Activated T-cell treated with anti-CD3 and anti-CD28 coated beads for 24 hours (primary cell): ENCODE results near the gene SMIM23.

Source experiments
- DNase-seq: peaks from one replicate; pipeline ENCODE4 v3.0.0-alpha.2; 2020; ENCODE audit warnings: low read depth

SMIM23 gene

GRCh38 chr5:171820561-171820960, 34.9 kb downstream of the SMIM23 start:
- DNase-seq: no peak

DNA sequence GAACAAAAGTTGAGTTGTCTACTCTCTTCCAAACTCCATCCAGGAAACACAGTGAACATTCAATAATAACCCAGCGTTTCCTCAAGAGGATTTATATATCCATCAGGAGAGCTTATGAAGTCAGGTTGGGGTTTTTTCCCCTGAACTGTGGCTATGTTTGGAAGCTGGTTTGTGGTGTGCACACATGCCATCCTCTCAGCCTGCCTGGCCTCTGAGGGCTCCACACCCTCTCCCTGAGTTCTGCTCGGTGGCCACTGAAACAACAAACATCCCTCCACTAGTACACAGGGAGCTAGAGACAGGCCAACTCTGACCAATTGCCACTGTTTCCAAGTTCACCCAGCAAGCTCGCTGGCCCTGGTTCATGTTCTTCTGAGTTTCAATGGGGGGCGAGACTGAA, 35.7 kb downstream of the SMIM23 start:
- no peak for DNase-seq

DNA sequence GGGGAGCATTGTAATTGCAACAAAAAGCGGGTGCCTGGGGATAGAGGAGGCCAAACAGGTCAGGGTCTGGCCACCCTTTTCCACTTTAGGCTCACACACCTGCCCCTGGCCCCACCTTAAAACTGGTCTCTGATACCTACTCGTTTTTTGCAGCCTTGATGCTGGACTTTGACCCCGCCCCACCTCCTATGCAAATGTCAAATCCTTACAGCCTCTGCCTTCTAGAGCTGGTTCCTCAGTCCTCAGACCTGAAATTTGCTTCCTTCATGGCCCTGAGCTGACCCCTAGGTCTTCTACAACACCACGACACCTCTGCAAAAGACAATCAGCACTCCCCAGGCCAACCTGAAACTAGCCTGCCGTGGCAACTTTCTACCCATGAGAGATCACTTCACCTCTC, 37.7 kb downstream of the SMIM23 start:
- no peak for DNase-seq

- DNase-seq: no peak
Measured at GRCh38 chr5:171825051-171825450, 39.4 kb downstream of the SMIM23 start.

GRCh38 chr5:171826132-171826531, 40.5 kb downstream of the SMIM23 start:
- DNase-seq: no peak

DNA sequence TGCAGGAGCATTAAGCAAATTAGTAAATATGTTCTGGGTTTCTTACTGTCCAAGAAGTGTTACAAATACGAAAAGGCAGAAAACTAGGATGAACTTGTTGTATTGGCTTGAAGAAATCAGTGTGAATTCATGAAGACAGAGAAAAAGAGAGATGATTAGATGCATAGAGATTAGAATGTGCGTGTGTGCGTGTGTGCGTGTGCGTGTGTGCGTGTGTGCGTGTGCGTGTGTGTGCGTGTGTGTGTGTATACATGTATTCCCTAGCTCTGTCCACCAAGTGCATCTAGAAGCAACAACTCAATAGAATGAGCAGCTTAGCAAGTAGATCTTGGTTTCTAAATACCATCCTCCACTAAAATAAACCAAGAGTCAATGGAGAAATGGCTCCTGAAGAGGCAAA, 41.5 kb downstream of the SMIM23 start:
- no peak for DNase-seq

DNA sequence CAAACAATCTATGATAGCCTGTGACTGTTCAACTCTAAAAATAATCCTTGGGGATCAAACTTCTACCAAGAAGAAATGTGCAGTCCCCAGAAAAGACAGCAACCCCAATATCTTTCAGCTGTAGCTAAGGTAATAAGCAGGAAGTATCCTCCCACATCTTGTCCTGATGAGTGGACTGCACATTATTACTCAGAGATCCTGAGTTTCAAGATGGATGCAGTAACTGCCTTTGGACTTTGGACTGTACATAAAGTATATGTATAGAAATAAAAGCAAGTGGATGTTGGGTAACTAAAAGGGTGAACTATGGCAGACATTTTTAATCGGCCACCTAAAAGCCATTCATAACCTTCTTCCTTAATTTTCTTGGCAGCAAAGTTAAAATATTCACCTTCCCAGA, 45.1 kb downstream of the SMIM23 start:
- no peak for DNase-seq

DNA sequence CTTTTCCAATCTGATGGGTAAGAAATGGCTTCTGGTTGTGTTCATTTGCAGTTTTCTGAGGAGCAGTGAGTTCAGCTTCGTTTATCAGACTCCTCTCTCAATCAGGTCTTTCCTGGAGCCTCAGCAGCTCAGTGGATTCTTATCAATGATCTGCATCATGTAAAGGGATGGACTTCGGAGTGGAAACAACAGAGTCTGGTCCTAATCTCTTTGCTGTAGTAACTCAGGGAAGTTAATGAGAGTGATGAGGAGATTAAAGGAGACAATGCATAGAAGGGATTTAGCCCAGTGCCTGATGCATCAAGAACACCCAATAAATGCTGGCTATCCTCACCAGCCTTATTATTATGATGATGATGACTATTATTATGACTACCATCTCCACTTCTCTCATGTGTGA, 47.2 kb downstream of the SMIM23 start:
- no peak for DNase-seq

GRCh38 chr5:171834461-171834860, 48.8 kb downstream of the SMIM23 start:
- DNase-seq: no peak

- no peak for DNase-seq
Measured at GRCh38 chr5:171835066-171835465, 49.4 kb downstream of the SMIM23 start.

DNA sequence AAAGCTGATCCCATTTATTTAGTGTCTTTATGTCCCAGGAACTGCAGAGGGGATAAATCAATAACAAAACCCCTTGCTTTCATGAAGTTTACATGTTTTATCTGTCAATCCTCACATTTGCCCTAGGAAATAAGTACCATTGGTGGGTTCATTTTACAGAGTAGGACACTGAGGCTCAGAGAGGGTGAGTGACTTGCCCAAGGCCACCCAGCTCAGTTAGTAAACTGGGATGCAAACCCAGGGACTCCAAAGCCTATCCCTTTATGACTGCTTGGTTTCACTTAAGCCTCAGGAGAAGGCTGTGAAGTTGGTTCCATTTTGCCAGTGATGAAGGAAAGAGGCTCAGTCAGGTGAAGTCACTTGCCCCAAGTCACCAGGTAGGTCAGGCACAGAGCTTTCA, 51.9 kb downstream of the SMIM23 start:
- no peak for DNase-seq

GRCh38 chr5:171838066-171838465, 52.4 kb downstream of the SMIM23 start:
- no peak for DNase-seq

DNA sequence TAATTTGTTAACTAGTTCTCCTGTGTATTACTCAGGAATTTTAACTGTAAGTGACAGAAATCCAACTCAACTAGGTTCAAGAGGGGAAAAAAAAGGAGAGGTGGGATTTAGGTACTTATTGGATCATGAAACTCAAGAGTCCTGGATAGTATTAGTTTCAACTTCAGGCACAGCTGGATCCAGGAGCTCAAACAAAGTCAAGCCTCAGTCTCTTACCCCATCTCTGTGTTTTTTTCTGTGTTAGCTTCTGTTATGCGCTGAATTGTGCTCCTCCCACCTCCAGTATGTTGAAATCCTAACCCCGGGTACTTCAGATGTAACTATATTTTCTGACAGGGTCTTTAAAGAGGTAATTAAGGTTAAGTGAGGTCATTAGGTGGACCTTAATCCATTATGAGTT, 53.5 kb downstream of the SMIM23 start:
- DNase-seq: no peak

DNA sequence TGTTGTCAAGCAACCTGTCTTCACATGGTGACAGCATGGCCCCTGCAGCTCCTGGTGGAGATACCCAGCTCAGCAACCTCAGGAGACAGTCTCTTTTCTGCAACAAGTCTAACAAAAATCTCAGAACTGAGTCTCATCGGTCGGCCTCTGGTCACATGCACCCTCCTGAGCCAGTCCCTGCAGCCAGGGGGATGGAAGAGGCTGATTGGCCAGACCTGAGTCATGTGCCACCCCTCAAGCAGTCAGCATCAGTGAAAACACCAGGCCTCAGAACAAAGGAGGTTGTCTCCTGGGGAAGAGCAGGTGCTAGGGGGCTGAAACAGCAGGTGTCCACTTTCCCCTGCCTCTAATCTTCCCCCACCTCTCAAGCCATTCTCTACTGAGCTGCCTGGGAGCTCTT, 54.4 kb downstream of the SMIM23 start:
- no peak for DNase-seq
